Neural crest cell (in vitro differentiated cells): ENCODE measurements around the gene PRORP. TPM values are rescaled to one million over a fixed set of nuclear protein-coding genes. Genes with fewer than 3 reads are reported as not detected.

Experiments used
- DNase-seq: peaks from one replicate; pipeline ENCODE4 v3.0.0; 2021; ENCODE audit warnings: low read depth, mixed read lengths, low spot score
- H3K27ac Mint-ChIP-seq: one replicate; pipeline ENCODE4 v1.8.0; 2021; ENCODE audit warnings: mild to moderate bottlenecking, mixed read lengths; ENCODE audit not compliant: unreplicated experiment
- H3K27me3 Mint-ChIP-seq: 2 replicates; pipeline ENCODE4 v1.8.0; 2021; ENCODE audit warnings: low read depth, mild to moderate bottlenecking, mixed read lengths
- H3K36me3 Mint-ChIP-seq: 2 replicates; pipeline ENCODE4 v1.8.0; 2021; ENCODE audit warnings: low read depth, mild to moderate bottlenecking, mixed read lengths
- H3K4me1 Mint-ChIP-seq: 2 replicates; pipeline ENCODE4 v1.8.0; 2021; ENCODE audit warnings: mixed read lengths
- H3K4me3 Mint-ChIP-seq: one replicate; pipeline ENCODE4 v1.8.0; 2021; ENCODE audit warnings: mild to moderate bottlenecking, mixed read lengths
- H3K9me3 Mint-ChIP-seq: 2 replicates; pipeline ENCODE4 v1.8.0; 2021; ENCODE audit warnings: mixed read lengths
- total RNA-seq: library from RNA; stranded (reverse); gene quantifications from 2 replicates; pipeline ENCODE4 v1.2.1, GENCODE V29; 2021
- TF ChIP-seq, protein P1 (sequence below): fragments of 200-600 bp; sonication (generic); conservative IDR thresholded peaks from 2 replicates; pipeline ENCODE4 v1.5.0; 2021; ENCODE audit warnings: antibody characterized with exemption, mild to moderate bottlenecking

PRORP gene
- total RNA-seq, 1 donor from 2014 or later: 46.6 TPM

DNA sequence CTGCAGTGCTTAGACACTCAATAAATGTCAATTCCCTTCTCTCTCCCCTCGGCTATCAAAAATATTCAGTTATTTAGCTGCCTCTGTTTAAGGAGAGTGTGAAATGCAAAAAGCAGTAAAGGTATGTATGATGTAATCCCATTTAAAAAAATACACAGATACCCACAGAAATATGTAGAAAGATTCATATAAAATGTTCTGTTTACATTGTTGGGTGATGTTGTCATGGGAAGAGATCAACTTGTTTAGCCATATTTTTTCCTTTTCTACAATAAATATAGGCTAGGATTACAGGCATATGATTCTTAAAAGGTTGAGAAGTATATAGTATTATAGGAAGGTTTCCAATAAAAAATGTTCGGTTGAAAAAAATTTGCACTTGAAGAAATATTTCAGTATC is 8.3 kb upstream of the PRORP start:
- TF ChIP-seq, protein P1, sequence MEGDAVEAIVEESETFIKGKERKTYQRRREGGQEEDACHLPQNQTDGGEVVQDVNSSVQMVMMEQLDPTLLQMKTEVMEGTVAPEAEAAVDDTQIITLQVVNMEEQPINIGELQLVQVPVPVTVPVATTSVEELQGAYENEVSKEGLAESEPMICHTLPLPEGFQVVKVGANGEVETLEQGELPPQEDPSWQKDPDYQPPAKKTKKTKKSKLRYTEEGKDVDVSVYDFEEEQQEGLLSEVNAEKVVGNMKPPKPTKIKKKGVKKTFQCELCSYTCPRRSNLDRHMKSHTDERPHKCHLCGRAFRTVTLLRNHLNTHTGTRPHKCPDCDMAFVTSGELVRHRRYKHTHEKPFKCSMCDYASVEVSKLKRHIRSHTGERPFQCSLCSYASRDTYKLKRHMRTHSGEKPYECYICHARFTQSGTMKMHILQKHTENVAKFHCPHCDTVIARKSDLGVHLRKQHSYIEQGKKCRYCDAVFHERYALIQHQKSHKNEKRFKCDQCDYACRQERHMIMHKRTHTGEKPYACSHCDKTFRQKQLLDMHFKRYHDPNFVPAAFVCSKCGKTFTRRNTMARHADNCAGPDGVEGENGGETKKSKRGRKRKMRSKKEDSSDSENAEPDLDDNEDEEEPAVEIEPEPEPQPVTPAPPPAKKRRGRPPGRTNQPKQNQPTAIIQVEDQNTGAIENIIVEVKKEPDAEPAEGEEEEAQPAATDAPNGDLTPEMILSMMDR: no peak
- no peak overlapping the region for H3K4me3 Mint-ChIP-seq
- H3K36me3 Mint-ChIP-seq: peaks cover 45% of the 10 kb centered on the region
- H3K4me1 Mint-ChIP-seq: peaks cover 6% of the 10 kb centered on the region
- peaks cover 2% of the 10 kb centered on the region for H3K9me3 Mint-ChIP-seq
- H3K27me3 Mint-ChIP-seq: no peaks in the 10 kb centered on the region
- H3K27ac Mint-ChIP-seq: peak overlapping the region; percentile 83
- DNase-seq: no peak

DNA sequence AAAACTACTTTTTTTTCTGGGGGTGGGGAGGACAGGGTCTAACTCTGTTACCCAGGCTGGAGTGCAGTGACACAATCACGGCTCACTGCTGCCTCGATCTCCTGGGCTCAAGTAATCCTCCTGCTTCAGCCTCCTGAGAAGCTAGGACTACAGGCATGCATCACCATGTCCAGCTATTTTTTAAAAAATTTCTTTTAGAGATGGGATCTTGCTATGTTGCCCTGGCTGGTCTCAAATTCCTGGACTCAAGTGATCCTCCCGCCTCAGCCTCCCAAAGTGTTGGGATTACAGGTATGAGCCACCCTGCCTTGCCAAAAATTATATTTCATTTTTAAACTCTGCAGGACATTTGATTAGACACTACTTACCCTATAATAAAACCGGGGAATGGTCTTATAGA is 6.1 kb upstream of the PRORP start:
- DNase-seq: no peak
- Mint-ChIP-seq H3K4me3 (no peak overlapping the region), H3K27ac (no peak overlapping the region), H3K36me3 (peaks cover 36% of the 10 kb centered on the region), H3K4me1 (peaks cover 19% of the 10 kb centered on the region), H3K9me3 (peaks cover 2% of the 10 kb centered on the region), H3K27me3 (no peaks in the 10 kb centered on the region)
- TF ChIP-seq, protein P1: no peak

DNA sequence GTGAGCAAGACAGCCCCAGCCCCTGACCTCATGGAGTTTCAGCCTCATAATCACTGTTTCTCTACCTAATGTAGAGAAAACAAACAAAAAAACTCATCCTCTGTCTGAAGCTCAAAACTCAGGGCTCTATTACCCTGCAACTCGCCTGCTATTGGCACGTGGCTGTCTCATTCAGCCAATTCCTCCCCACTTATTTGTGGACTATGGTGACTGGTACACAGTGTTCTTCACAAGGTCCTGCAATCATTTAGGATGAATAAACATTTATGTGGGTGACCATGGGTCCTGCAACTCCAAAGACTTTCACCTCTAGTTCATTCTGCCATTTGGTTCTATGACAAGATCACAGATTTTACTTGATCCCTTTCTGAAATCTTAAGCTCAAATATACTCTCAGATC is 5.2 kb upstream of the PRORP start:
- H3K4me1 Mint-ChIP-seq: peaks cover 22% of the 10 kb centered on the region
- TF ChIP-seq, protein P1: no peak
- H3K36me3 Mint-ChIP-seq: peaks cover 27% of the 10 kb centered on the region

DNA sequence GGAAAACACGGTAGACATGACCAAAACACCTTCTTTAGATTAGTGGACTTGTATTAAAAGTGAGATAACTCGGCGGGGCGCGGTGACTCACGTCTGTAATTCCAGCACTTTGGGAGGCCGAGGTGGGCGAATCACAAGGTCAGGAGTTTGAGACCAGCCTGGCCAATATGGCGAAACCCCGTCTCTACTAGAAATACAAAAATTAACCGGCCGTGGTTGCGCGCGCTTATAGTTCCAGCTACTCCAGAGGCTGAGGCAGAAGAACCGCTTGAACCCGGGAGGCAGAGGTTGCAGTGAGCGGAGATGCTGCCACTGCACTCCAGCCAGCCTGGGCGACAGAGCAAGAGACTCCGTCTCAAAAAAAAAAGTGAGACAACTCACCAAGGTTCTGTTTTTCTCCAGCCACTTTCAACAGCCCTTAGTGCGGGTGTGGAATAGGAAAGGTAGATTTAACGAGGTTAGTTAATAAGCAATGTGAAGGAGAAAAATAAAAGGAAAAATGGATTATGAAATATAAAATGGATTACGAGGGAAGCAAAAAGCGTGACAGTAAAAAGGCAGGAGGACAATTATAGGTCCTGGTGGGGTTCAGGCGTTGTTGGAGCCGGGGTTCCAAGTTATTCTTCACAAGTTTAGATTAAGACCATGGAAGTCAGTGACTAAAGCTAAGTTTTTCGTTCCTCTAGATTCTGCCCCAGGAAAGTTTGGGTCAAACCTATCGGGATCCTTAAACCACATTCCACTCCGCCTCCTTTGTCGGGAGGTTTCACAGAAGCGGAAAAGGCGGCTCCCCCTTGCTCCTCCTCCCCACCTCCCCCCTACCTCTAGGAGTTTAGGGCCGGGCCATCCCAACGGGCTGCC is 1.1 kb upstream of the PRORP start:
- H3K36me3 Mint-ChIP-seq: peaks cover 13% of the 10 kb centered on the region
- no peaks in the 10 kb centered on the region for H3K27me3 Mint-ChIP-seq
- TF ChIP-seq, protein P1: no peak
- H3K9me3 Mint-ChIP-seq: no peaks in the 10 kb centered on the region
- H3K4me1 Mint-ChIP-seq: peaks cover 51% of the 10 kb centered on the region
- peak overlapping the region; percentile 97 for H3K4me3 Mint-ChIP-seq
- peak overlapping the region; percentile 100 for H3K27ac Mint-ChIP-seq
- no peak for DNase-seq

More for the DNA sequence above, 5.2 kb upstream of the PRORP start:
- peak overlapping the region; percentile 24 for H3K27ac Mint-ChIP-seq
- H3K27me3 Mint-ChIP-seq: no peaks in the 10 kb centered on the region
- peaks cover 2% of the 10 kb centered on the region for H3K9me3 Mint-ChIP-seq
- no peak for DNase-seq
- no peak overlapping the region for H3K4me3 Mint-ChIP-seq

DNA sequence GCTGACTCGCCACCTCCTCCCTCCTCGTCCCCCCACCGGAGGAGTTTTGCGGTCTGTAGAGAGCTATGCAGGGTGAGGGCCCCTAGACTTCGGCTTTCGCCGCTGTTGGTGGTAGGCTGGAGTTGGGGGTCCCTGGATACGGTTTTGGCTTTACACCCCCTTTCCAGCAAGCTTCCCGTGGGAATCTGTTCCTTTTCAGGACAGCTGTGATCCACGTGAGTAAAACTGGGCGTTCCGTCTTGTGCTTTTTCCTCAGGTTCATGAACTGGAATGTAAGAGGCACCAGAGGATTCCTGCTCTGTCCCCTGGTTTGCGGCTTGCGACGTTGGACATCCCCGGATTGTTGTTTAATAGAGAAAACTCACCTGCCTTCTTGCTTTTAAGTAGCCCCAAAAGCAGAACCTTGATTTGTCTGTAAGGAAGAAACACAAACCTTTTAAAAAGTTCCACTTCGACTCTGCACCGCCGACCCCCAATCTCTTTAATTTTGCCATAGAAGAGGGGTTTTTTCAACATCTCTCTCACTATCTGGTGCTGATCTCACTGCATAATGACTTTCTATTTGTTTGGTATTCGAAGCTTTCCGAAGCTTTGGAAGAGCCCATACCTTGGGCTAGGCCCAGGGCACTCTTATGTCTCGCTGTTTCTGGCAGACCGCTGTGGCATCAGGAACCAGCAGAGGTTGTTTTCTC is 490 bp downstream of the PRORP start:
- peaks cover 14% of the 10 kb centered on the region for H3K36me3 Mint-ChIP-seq
- H3K4me3 Mint-ChIP-seq: peak overlapping the region; percentile 97
- DNase-seq: no peak
- H3K27ac Mint-ChIP-seq: peak overlapping the region; percentile 100
- peaks cover 57% of the 10 kb centered on the region for H3K4me1 Mint-ChIP-seq
- no peaks in the 10 kb centered on the region for H3K27me3 Mint-ChIP-seq
- no peaks in the 10 kb centered on the region for H3K9me3 Mint-ChIP-seq
- TF ChIP-seq, protein P1: no peak
